Ovary (tissue), 3 donors: ENCODE results near the gene IGFBP3.

ENCODE experiments used
- EP300 ChIP-seq: sonication (generic); formaldehyde crosslinking; IDR thresholded peaks from one replicate; pipeline ENCODE4 v1.6.1; 2017; ENCODE audit warnings: antibody characterized with exemption
- POLR2A ChIP-seq: fragments of 450-650 bp; IDR thresholded peaks from one replicate; pipeline ENCODE4 v1.6.1; 2017; ENCODE audit warnings: antibody characterized with exemption, mild to moderate bottlenecking, moderate library complexity
- TF ChIP-seq, protein P1 (sequence below), 3 donors: fragments of 450-650 bp in 2 of 3; fragments of 200-600 bp in 1 of 3; IDR thresholded peaks; one replicate each; pipeline versions ENCODE4 v1.5.1 to v1.8.0; 2016 to 2022; ENCODE audit warnings: antibody characterized with exemption in 3 of 3, mild to moderate bottlenecking in 1 of 3
- donor health status: DM: no; HTN: no; CAD: no.

DNA sequence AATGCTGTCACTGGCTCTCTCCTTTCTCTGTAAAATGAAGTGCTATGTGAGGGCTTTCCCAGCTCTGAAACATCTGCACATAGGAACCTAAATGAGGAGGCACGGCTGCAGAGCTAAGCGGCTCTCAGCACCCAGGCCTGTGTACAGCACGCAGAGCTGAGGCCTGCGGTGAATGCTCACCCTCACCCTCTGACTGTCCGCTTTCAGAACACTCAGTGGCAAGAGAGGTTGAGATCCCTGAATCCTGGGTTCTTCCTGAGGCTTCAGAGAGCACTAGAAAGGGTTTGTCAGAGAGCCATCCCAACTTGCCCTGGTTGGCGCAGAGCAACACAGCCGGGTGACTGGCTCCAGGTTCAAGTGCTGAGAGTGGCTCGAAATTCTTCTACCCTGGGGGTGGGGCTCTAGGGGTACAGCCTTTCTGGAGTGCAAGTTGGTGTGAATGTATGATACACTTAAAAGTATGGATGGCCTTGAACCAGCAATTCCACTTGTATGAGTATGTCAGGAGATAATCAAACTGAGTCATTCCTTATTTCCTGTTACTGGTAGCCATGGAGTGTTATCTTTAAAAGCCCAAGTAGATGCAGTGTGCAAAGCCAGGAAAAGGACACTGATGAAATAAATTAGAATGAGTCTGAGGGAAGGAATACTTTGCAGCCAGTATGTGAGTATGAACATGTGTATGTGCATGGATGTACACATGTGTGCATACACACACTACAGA is 46.5 kb downstream of the IGFBP3 start:
- no peak for TF ChIP-seq POLR2A
- TF ChIP-seq, protein P1, sequence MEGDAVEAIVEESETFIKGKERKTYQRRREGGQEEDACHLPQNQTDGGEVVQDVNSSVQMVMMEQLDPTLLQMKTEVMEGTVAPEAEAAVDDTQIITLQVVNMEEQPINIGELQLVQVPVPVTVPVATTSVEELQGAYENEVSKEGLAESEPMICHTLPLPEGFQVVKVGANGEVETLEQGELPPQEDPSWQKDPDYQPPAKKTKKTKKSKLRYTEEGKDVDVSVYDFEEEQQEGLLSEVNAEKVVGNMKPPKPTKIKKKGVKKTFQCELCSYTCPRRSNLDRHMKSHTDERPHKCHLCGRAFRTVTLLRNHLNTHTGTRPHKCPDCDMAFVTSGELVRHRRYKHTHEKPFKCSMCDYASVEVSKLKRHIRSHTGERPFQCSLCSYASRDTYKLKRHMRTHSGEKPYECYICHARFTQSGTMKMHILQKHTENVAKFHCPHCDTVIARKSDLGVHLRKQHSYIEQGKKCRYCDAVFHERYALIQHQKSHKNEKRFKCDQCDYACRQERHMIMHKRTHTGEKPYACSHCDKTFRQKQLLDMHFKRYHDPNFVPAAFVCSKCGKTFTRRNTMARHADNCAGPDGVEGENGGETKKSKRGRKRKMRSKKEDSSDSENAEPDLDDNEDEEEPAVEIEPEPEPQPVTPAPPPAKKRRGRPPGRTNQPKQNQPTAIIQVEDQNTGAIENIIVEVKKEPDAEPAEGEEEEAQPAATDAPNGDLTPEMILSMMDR (IDR thresholded peaks at IDR 0.05), result no peak
- TF ChIP-seq EP300, result no peak
